Heart left ventricle (tissue), 16 donors: Measurements from ENCODE around the gene ANKH. TPM values are rescaled to one million over a fixed set of nuclear protein-coding genes. Genes with fewer than 3 reads are reported as not detected.

Source experiments
- ATAC-seq, 4 donors: fragments of 200-7000 bp; cut with Tn5 transposase; one replicate each; pipeline ENCODE4 v1.9.1; 2020 to 2022; ENCODE audit warnings: moderate library complexity in 4 of 4, mild to moderate bottlenecking in 3 of 4, moderate number of reproducible peaks in 1 of 4
- DNase-seq, 5 donors: peaks; one replicate each; pipeline ENCODE4 v3.0.0-alpha.2; 2020
- H3K27ac ChIP-seq, 12 donors: fragments of 200-600 bp; sonication (generic) in 4 of 12; one replicate each; pipeline versions ENCODE4 v1.5.0 to v1.8.0; 2016 to 2022; ENCODE audit warnings: mild to moderate bottlenecking in 2 of 12
- H3K27me3 ChIP-seq, 9 donors: fragments of 200-600 bp; sonication (generic) in 2 of 9; one replicate each; pipeline versions ENCODE4 v1.5.1 to v1.8.0; 2016 to 2022; ENCODE audit warnings: mild to moderate bottlenecking in 3 of 9
- H3K36me3 ChIP-seq, 9 donors: fragments of 200-600 bp; sonication (generic) in 2 of 9; one replicate each; pipeline versions ENCODE4 v1.5.0 to v1.8.0; 2018 to 2022; ENCODE audit warnings: mild to moderate bottlenecking in 2 of 9
- H3K4me1 ChIP-seq, 12 donors: fragments of 200-600 bp; sonication (generic) in 4 of 12; one replicate each; pipeline versions ENCODE4 v1.5.0 to v1.8.0; 2016 to 2022; ENCODE audit warnings: mild to moderate bottlenecking in 3 of 12
- H3K4me3 ChIP-seq, 12 donors: fragments of 200-600 bp; sonication (generic) in 4 of 12; one replicate each; pipeline versions ENCODE4 v1.5.0 to v1.8.0; 2017 to 2022; ENCODE audit warnings: mild to moderate bottlenecking in 9 of 12, moderate library complexity in 4 of 12
- H3K9me3 ChIP-seq, 12 donors: fragments of 200-600 bp; sonication (generic) in 4 of 12; one replicate each; pipeline versions ENCODE4 v1.5.0 to v1.8.0; 2016 to 2022; ENCODE audit warnings: mild to moderate bottlenecking in 1 of 12
- POLR2A ChIP-seq, 2 donors: fragments of 450-650 bp; IDR thresholded peaks; one replicate each; pipeline ENCODE4 v1.6.1; 2017; ENCODE audit warnings: antibody characterized with exemption in 2 of 2, mild to moderate bottlenecking in 2 of 2, moderate library complexity in 2 of 2
- WGBS, 4 donors: extraction: QIAGEN DNeasy Blood & Tissue Kit in 2 of 4; methylation state at CpG; one replicate each; pipeline versions ENCODE4 v1.1.5 to v1.1.7; 2013 to 2018; 5-methylcytosine and 5-hydroxymethylcytosine counted together
- intact Hi-C, 10 donors: fragments of 100-400 bp; cut with DNase I; formaldehyde crosslinking; loops; one replicate each; pipeline versions ENCODE4 v1.11.1 to v1.14.2; 2022
- polyA plus RNA-seq, 2 donors: library from polyadenylated mRNA; stranded (reverse); fragments of 200-250 nt; gene quantifications; one replicate each; pipeline ENCODE4 v1.2.3, GENCODE V29; 2013
- total RNA-seq, 9 donors: library from RNA; depleted of rRNA in 2 of 9; stranded (reverse); fragments of >200 nt in 2 of 9; fragmentation: NEBNext Ultra II Directional in 3 of 9; extraction: Animal tissue kit (Norgen Biotek cat#: 25700) in 3 of 9; gene quantifications; one replicate each; pipeline versions ENCODE4 v1.1.0 to v1.2.4, GENCODE V29; 2016 to 2023
- TF ChIP-seq, protein P1 (sequence below), 12 donors: fragments of 200-600 bp; sonication (generic) in 4 of 12; IDR thresholded peaks; one replicate each; pipeline versions ENCODE4 v1.5.0 to v1.8.0; 2018 to 2022; ENCODE audit warnings: antibody characterized with exemption in 12 of 12, mild to moderate bottlenecking in 5 of 12
- donor health status: ischemic (EF 13 %, LVEDD 7.1; RV severe dilation, severe dysfunction).
- donor health status: healthy with polysubstance abuse.
- donor health status: DM: no; HTN: yes; CAD: no.
- donor health status: DM: no; HTN: no; CAD: no.
- donor health status: ischemic (EF 25% LVEDD 6.9; RV normal size, moderate dysfunction).
- donor health status: ischemic (EF 25% LVEDD 5.7; RV mildly dilated, moderate dysfunction).
- donor health status: healthy.
- donor health status: DM: yes; HTN: yes; CAD: no.
- donor health status: ischemic (EF 35%, LVEDD 5.7; RV mildly dilated, moderate dysfunction).
- donor health status: nonischemic (EF 11% LVEDD 7.7; RV severe dilation, severe dysfunction).
- donor health status: DM: yes; HTN: yes; CAD: no.
- donor health status: PGD.
- donor health status: ischemic (EF 29% LVEDD 5.4; RV normal size, mild dysfunction).
- donor health status: nonischemic (EF 23%, LVEDD 6.1; RV moderate dilation, normal function).

Gene ANKH
- total and polyA plus RNA-seq, 11 donors, result 54.1 to 260 (median 168) TPM

DNA sequence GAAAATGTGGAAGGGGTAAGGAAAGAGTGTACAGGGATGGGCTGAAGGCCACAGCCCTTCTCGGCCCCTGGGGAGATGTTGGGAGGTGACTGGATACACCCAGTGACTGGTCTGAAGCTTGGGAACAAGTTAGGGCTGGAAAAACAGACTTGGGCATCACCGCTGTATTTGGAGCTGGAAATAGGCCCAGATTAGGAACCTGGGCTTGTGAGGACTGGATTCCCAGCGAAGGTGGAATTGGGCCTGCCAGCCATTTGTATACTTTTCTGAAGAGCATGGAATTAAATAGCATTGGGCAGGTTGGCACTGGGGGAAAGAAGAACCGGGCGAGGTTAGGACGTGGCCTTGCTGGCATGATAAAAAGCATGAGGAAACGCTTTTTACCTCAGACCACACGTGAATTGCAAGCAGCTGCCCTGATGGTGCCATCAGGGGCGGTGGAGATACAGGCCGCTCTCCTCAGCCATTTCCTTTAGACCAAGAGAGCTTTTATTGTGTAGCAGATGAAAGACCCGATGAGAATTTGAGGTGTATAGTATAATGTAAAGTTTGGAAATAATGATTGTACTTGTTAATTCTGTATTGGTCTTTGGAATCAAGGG lies 169.2 kb downstream of the ANKH start:
- whole genome bisulfite sequencing, 4 donors, result 89 to 92% (median 91%) methylated on average over 11 of the region's 11 CpGs
- TF ChIP-seq POLR2A (IDR thresholded peaks at IDR 0.05), result no peak
- TF ChIP-seq, protein P1, sequence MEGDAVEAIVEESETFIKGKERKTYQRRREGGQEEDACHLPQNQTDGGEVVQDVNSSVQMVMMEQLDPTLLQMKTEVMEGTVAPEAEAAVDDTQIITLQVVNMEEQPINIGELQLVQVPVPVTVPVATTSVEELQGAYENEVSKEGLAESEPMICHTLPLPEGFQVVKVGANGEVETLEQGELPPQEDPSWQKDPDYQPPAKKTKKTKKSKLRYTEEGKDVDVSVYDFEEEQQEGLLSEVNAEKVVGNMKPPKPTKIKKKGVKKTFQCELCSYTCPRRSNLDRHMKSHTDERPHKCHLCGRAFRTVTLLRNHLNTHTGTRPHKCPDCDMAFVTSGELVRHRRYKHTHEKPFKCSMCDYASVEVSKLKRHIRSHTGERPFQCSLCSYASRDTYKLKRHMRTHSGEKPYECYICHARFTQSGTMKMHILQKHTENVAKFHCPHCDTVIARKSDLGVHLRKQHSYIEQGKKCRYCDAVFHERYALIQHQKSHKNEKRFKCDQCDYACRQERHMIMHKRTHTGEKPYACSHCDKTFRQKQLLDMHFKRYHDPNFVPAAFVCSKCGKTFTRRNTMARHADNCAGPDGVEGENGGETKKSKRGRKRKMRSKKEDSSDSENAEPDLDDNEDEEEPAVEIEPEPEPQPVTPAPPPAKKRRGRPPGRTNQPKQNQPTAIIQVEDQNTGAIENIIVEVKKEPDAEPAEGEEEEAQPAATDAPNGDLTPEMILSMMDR (IDR thresholded peaks at IDR 0.05), result no peak
- intact Hi-C loops, result no loop called here
- no peak for DNase-seq
- Histone ChIP-seq H3K27me3 (no peaks in the 10 kb centered on the region), H3K4me3 (no peak overlapping the region), H3K4me1 (peaks cover 0 to 61% (median 33%) of the 10 kb centered on the region in 12 donors), H3K27ac (no peak overlapping the region), H3K9me3 (no peaks in the 10 kb centered on the region), H3K36me3 (peaks cover 0 to 75% (median 45%) of the 10 kb centered on the region in 9 donors)
- peak in 1 of 4 donors; percentile 16 for ATAC-seq

DNA sequence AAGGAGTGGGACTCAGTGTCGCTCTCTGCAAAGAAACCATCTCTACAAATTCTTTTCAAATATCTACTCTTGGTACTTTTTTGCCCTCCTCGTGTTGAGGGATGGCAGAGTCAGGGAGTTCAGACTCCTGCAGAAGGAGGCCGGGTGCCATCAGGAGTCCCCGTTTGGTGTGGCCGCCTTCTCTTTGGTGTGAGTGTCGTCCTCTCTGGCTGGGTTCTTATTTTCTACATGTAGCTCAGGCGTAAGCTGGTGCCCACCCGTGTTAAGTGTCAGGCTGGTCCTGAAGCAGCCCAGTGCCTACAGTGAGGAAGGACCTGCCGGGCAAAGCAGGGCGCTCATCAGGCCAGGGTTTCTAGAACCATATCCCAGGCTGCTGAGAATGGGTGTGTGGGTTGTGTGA lies 170.0 kb downstream of the ANKH start:
- TF ChIP-seq, protein P1 (IDR thresholded peaks at IDR 0.05), result no peak
- TF ChIP-seq POLR2A (IDR thresholded peaks at IDR 0.05), result no peak
- Histone ChIP-seq H3K27me3 (no peaks in the 10 kb centered on the region), H3K36me3 (peaks cover 0 to 75% (median 52%) of the 10 kb centered on the region in 9 donors), H3K9me3 (no peaks in the 10 kb centered on the region), H3K27ac (peak overlapping the region in 6 of 12 donors; percentile 32 to 72 (median 58)), H3K4me1 (peaks cover 0 to 57% (median 25%) of the 10 kb centered on the region in 12 donors), H3K4me3 (no peak overlapping the region)
- 94 to 98% (median 97%) methylated on average over 10 of the region's 10 CpGs for WGBS, 4 donors
- intact Hi-C loops, result no loop called here
- ATAC-seq (no peak), DNase-seq (no peak)

DNA sequence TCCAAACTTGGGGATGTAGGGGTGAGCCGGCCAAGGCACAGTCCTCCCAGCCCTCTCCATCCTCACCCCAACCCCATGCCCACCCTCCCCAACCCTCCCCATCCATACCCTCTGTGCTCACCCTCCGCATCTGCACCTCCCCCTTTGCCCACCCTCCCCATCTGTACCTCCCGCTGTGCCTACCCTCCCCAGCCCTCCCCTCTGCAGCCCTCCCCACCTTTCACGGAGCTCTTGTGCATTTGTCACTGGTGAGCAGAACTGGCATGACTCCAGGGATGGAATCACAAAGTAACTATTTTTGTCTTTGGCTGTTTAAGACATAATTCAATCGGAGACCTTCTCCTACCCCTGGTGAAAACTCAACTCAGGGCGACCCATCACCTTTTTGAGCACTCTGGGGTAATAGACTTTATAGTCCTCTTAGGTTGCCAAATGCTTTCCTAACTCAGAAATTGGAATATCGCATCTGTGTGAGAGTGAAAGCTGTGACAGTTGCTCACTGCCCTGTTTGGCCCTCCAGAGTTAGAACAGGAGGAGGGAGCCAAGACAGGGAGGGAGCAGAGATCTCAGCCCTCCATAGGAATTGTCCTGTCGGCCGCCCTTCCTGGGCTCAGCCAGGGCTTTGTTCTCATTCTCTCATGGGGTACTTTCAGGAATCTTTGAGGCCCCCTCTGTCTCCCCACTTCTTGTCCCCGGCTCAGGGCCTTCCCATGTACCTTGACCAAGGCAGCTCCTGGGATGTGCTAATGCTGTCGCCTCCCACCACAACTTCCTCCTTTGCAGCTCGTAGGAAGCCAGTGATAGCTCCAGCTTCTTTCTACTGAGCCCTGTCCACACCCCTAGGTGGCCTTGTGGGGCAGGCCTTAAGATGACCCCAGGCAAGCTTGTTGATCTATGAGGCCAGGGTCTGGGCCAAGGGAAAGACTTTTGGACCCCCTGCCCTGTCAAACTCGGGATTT lies 170.8 kb downstream of the ANKH start:
- Histone ChIP-seq H3K4me1 (peaks cover 0 to 52% (median 20%) of the 10 kb centered on the region in 12 donors), H3K4me3 (no peak overlapping the region), H3K36me3 (peaks cover 0 to 75% (median 55%) of the 10 kb centered on the region in 9 donors), H3K9me3 (no peaks in the 10 kb centered on the region), H3K27me3 (no peaks in the 10 kb centered on the region), H3K27ac (peak overlapping the region in 11 of 12 donors; percentile 0 to 72 (median 50))
- peak; percentile 67 to 77 (median 75) for ATAC-seq
- DNase-seq, result peak in 1 of 5 donors; percentile 40
- WGBS, 4 donors, result 48 to 52% (median 48%) methylated on average over 13 of the region's 13 CpGs
- no peak for TF ChIP-seq POLR2A (IDR thresholded peaks at IDR 0.05)
- TF ChIP-seq, protein P1 (IDR thresholded peaks at IDR 0.05), result no peak
- intact Hi-C loops, result no loop called here
